Measurements from ENCODE around the gene PSME2.
A peak's percentile ranks its signal among the peaks of the same experiment; 100 is the strongest.
"Not testable (repeated sequence)": the region's sequence is repeated elsewhere in the genome, so short reads cannot be mapped to it uniquely, and the experiment has no call there.

The PSME2 gene

DNA sequence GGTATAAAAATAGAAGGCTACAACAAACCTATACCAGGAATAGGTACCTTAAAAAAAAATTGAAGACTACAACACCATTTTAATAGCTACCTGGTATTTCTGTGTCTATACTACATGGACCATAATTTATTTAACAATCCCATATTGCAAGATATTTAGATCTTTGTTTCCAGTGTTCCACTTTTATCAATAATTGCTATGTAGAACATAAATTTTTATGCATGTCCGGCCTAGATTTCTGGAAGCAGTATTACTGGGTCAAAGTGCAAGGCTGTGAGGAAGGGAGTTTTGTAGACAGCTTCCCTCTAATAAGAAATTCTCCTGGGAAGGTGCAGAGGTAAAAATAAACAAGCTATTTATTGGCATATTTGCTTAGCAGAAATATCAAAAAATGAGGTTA lies 35.9 kb downstream of the PSME2 start:
- no peak for DNase-seq

DNA sequence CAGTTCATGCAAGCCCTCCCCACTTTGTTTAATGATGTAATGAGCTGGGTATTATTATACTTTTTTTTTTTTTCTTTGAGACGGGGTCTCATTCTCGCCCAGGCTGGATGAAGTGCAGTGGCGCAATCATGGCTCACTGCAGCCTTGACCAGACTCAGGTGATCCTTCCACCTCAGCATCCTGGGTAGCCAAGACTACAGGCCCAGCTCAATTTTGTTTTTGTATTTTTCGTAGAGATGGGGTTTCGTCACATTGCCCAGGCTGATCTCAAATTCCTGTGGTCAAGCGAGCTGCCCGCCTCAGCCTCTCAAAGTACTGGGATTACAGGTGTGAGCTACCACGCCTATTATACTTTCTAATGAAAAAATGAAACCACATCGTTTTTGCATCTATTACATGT lies 36.4 kb downstream of the PSME2 start:
- DNase-seq, result no peak

DNA sequence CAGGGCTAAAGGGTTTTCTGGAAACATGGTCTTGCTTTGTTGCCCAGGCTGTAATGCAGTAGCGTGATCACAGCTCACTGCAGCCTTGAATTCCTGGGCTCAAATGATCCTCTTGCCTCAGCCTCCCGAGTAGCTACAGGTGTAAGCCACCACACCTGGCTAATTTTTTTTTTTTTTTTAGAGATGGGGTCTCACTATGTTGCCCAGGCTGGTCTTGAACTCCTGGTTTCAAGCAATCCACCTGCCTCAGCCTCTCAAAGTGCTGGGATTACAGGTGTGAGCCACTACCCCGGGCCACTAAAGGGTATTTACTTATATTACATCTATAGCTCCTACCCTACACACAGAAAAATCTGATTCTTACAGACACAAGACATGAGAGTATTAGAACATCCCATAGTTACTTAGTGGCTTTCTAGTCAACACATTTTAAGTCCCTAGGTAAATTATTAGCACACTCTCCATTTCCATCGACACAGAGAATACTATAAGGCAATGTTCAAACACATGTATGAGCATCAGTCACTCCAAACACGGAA lies 38.0 kb downstream of the PSME2 start:
- no peak for DNase-seq

DNA sequence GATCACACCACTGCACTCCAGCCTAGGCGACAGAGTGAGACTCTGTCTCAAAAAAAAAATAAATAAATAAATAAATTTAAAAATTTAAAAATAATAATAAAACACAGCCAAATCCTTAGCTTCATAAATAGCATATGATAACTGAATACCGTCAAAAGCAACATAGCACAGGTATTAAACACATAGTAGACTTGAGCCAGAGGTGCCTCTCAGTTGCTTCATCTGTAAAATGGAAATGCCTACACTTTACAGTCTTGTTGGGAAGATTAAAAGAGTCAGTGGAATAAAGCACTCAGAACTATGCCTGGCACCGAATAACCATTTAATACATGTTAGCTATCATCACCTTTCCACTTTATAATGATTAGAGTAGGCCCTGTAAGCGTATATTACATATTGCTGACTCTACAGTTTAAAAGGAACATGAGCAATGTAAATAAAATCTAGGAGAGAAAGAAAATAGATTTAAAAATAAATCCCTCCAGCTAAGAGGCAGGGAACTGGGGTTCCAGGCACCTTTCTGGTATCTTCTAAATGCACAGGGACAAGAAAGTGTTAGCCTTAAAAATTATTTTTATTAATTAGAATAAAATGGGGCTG lies 39.6 kb downstream of the PSME2 start:
- DNase-seq, result no peak

DNA sequence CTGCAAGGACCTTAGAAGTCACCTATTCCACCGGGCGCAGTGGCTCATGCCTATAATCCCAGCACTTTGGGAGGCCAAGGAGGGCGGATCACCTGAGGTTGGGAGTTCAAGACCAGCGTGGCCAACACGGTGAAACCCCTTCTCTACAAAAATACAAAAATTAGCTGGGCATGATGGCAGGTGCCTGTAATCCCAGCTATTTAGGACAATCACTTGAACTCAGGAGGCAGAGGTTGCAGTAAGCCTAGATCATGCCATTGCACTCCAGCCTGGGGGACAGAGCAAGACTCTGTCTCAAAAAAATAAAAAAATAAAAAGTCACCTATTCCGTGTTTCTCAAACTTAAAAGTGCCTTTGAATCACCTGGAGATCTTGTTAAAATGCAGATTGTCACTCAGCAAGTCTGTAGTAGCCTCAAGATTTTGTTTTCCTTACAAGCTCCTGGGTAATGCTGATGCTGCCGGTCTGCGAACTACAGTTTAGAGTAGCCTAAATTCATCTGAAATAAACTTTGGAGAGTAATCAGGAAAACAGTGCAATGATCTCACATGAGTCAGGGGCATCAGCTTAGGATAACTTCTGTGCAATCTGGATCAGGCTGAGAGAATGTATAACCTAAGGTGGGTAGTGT lies 40.7 kb downstream of the PSME2 start:
- not testable (repeated sequence) for DNase-seq

DNA sequence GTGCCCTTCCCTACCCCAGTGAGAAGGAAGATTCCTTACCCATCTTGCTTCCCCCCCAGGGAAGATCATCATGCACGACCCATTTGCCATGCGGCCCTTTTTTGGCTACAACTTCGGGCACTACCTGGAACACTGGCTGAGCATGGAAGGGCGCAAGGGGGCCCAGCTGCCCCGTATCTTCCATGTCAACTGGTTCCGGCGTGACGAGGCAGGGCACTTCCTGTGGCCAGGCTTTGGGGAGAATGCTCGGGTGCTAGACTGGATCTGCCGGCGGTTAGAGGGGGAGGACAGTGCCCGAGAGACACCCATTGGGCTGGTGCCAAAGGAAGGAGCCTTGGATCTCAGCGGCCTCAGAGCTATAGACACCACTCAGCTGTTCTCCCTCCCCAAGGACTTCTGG lies 43.0 kb downstream of the PSME2 start:
- no peak for DNase-seq

DNA sequence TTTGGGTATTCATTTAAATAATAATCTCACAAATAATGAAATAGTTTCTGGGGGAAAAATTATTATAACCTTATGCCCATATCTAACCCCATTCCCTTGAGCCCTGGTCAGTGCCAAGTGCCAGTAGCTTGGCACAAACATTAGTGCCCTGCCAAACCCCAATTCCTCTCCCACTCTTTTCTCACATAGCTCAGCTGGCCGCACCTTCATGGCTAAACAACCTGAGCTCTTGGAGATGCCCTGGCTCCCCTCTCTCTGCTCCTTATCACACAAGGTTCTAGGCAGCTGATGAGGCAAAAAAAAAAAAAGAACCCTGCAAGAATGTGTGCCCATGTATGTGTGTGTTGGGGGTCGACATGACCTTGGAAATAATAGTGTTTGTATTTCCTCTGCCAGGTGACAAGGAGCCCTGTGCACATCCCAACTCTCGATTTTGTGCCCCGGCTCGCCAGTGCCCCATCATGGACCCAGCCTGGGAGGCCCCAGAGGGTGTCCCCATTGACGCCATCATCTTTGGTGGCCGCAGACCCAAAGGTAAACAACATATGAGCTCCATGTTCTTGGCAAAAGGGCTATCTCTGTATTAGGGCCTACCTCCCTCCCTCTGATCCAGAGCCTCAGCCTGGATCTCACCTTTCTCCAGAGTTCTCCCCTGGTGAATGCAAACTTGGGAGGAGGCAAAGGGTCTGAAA lies 43.9 kb downstream of the PSME2 start:
- no peak for DNase-seq

DNA sequence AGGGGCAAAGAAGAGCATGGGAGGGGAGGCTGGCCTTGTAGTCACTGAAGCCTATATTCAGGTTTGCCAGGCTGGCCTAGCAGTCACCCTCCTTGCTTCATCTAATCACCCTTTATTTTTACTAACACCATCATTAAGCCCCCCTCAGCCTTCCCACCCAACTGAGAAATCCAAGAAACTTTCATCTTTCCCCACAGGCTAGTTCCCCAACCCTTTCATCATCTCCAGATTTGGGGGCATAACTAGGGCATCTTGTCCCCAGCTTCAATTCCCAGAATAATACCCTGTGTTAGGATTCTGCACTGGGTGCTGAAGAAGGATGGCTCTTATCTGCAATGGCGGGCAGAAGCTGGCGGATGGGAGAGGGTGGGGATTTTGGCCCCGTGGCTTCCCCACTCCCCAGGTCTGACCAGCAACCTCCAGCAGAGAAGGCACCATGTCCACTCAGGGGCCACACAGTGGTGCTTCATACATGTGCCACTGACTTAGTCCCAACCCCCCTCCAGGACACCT lies 45.4 kb downstream of the PSME2 start:
- DNase-seq, result no peak

DNA sequence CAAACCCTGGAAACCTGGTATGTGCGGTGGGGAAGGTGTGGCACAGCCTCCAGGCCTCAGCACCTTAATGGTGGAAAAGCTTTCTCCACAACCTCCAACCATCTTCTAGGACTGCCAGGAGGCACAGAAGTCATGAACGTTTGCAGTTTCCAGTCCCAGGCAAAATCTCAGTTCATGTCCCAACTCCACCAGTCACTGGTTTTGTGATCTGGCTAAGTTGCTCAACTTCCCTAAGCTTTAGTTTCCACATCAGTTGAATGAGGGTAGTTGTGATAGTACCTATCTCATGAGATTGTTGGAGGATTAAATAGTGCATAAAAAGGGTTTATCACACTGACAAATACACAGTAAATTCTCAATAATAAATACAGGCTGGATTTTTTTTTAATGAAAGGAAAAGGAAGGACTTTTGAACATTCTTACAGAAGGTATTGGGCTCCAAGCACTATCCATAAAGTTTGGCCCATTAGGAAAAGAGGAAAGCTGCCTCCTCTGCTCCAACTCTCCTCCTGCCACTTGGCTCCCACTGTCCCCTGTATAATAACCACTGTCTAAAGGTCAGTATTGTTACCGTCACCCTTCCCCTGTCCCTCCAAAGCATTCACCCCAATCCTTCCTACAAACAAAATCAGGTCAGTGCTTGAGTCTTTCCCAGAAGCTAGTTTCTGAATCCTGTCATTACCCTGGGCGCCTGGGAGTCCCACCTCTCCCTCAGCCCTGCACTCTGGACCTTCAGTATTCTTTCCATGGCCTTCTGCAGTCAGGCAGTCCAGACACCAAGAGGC lies 46.0 kb downstream of the PSME2 start:
- DNase-seq, result peak; percentile 77

DNA sequence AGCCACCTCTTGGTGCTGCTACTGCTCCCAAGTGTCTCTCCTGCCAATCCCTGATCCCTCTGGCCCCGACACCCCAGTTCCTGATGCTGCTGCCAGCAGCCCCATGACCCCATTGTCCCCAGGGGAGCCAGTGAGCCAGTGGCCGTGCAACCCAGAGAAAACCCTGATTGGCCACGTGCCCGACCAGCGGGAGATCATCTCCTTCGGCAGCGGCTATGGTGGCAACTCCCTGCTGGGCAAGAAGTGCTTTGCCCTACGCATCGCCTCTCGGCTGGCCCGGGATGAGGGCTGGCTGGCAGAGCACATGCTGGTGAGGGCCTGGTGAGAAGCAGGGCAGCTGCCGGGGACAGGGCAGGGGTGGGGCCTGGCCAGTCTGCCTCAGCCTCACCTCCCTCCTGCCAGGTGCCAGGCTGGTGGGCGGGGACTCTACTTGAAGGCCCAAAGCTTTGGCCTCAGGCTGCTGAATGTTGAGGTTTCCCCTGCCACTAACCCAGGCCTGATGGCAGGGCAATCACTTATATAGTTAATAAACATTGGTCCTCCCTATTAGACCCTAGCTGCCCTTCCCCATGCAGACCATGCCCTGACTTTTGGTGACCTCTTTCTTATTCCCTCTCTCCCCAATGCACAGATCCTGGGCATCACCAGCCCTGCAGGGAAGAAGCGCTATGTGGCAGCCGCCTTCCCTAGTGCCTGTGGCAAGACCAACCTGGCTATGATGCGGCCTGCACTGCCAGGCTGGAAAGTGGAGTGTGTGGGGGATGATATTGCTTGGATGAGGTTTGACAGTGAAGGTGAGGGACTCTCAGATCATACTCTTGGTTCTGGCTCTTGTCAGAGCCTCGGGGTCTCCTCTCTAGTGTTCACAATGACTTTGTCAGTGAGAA lies 47.2 kb downstream of the PSME2 start:
- DNase-seq, result no peak

DNA sequence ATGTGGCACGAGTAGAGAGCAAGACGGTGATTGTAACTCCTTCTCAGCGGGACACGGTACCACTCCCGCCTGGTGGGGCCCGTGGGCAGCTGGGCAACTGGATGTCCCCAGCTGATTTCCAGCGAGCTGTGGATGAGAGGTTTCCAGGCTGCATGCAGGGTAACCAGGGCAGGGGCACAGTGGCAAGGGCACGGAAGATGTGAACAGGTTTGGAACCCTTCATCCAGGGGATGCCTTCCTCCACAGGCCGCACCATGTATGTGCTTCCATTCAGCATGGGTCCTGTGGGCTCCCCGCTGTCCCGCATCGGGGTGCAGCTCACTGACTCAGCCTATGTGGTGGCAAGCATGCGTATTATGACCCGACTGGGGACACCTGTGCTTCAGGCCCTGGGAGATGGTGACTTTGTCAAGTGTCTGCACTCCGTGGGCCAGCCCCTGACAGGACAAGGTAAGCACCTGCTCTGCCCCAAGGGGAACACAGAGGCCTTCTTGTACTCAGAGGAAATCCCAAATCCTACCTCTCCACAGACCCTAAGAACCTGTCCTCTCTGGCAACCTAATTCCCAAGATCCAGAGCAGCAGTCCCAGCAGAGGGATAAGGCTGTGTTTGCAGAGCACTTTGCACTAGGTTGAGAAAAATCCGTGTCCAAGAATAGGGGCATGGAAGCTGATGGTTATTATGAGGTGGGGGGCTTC lies 48.0 kb downstream of the PSME2 start:
- DNase-seq, result no peak

DNA sequence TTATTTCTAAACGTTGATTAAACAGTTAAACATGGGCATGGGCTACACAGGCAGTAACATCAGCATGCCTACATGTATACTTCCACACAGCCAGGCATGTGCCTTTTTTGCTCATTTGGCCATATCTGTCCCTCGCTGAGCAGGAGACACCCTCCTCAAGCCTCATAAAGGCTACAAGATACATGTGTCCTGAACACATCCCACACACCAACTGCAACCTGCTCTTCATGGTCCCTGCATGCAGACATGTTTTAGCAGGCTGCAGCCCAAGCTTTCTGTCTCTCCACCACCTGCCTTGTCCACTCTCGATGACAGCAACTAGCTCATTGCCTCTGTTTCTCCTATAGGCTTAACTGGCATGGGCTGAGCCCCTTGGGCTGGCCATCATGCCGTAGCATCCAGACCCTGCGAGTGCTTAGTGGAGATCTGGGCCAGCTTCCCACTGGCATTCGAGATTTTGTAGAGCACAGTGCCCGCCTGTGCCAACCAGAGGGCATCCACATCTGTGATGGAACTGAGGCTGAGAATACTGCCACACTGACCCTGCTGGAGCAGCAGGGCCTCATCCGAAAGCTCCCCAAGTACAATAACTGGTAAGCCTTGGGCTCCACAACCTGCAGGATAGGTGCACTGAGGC lies 49.7 kb downstream of the PSME2 start:
- DNase-seq, result no peak

DNA sequence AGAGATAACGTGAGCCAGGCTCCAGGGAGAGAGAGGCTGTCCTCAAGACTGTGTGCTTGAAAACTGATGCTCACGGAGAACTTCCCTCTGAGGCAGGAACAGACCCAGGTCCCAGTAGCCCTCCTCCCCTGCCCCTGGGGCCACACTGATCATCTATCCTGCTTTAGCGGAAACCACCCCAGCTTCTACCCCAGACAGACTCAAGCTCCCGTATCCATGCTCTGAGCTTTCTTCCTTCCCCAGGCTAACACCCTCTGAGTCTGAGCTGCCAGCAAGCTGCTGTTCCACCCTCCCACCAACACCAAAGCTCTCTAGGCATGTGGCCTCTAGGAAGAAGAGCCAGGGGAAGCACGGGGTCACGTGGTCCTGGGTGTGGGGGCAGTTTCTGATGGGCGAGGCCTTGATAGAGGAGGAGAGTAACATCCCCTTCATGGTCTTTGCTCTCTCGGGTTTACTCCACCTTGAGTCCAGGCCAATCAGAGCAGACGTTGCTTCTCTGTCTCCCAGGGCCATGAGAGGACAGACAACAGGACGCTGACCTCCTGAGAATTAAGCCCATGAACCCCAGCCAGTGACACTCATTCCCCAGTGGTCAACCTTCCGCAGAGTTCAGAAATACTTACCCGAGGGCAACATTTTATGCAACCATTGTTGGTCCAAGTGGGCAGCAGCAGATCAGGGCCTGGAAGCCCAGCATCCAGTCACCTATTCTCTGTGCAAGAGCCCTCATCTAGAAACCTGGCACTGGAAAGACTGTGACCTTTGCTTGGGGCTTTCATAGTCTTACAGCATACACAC lies 50.9 kb downstream of the PSME2 start:
- peak; percentile 87 for DNase-seq

DNA sequence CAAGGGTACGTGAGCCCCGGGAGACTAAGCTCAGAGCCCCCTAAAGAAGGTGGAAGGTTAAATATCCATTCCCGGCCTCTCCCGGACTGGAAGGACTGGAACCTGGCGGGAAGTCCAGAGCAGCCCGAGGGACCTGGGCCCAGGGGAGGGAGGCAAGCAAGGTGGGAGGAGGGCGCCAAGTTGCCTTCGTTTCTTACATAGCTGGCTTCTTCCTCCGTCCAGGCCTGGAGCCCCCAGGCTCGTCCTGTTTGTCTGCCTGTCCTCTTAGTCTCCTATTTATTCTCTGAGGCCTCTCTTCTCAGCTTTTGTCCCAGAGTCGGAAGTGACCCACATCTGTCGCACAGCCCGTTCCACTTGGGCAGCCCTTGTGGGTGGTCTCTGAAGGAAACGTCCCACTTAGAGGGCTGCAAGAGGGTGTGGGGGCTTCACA lies 51.6 kb downstream of the PSME2 start:
- no peak for DNase-seq

DNA sequence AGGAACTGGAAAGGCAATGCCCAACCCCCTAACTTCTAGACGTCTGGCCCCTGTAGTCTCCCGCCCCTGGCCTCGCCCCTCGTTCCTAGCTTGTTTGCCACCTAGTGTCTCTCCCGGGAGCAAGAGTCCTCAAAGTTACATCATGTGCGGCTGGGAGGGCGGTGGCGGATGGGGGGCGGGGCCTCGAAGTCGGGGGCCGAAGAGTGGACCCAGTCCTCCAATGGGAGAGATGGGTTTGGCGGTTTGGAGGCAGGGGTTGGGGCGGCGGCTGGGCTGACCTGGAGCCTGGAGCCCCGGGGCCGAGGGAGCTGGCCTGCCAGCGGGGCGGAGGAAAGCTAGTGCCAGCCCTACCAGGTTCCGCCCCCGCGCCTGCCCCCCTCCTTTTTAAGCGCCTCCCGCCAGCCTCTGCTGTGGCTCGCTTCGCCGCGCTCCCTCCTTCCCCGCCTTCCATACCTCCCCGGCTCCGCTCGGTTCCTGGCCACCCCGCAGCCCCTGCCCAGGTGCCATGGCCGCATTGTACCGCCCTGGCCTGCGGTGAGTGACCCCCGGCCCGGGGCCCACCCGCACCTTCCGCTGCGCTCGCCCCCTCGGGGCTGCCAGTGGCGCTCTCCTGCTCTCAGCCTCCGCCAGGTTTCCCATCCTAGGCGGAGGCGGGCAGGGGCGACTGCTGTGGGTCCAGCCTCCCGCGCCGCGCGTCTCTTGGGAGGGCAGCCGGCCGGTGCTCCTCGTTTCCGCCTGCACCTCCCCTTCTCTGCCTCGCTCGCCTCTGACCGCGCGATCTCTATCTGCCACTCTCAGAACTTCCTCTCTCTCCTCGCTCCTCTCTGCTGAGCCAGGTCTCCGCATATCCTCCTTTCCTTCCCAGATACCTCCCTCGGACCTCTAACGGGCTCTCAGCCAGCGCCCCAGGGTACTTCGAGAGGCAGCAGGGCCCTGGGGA lies 52.2 kb downstream of the PSME2 start, which contains the start of gene PCK2:
PCK2 (plus strand) TSS at position 411 of the 940 bp plus-strand sequence; CDS start at position 506, 95 bp downstream.
- peak; percentile 91 for DNase-seq

Data from inflammatory macrophage treated with lipopolysaccharide for 4 hours (primary cell).